Measurements from ENCODE around the gene OPN3. TPM values are rescaled to one million over a fixed set of nuclear protein-coding genes. Genes with fewer than 3 reads are reported as not detected.

Gene OPN3
- total RNA-seq, 2 donors from 2014 or later = 4.4 to 4.5 TPM

GRCh38 chr1:241627453-241628259, 12.5 kb downstream of the OPN3 start:
- H3K27me3 Mint-ChIP-seq = no peaks in the 10 kb centered on the region
- peak overlapping the region; percentile 49 to 63 for H3K27ac Mint-ChIP-seq
- peaks cover 8% of the 10 kb centered on the region for H3K36me3 Mint-ChIP-seq
- DNase-seq (ENCODE audit: low spot score) (no peak), ATAC-seq (no peak)
- peaks cover 0 to 8% of the 10 kb centered on the region in 2 donors for H3K4me1 Mint-ChIP-seq (ENCODE audit: low read depth in 2 of 2)
- H3K4me3 Mint-ChIP-seq = no peak overlapping the region
- no peaks in the 10 kb centered on the region for H3K9me3 Mint-ChIP-seq

GRCh38 chr1:241624935-241625334, 15.2 kb downstream of the OPN3 start:
- Mint-ChIP-seq H3K4me1 (ENCODE audit: low read depth in 2 of 2) (peaks cover 0 to 8% of the 10 kb centered on the region in 2 donors), H3K4me3 (no peak overlapping the region), H3K9me3 (no peaks in the 10 kb centered on the region), H3K27me3 (no peaks in the 10 kb centered on the region), H3K27ac (no peak overlapping the region), H3K36me3 (no peaks in the 10 kb centered on the region)
- DNase-seq (ENCODE audit: low spot score) (no peak), ATAC-seq (no peak)

GRCh38 chr1:241622669-241623068, 17.5 kb downstream of the OPN3 start:
- no peaks in the 10 kb centered on the region for H3K4me1 Mint-ChIP-seq (ENCODE audit: low read depth in 2 of 2)
- H3K9me3 Mint-ChIP-seq = no peaks in the 10 kb centered on the region
- DNase-seq (ENCODE audit: low spot score) (no peak), ATAC-seq (no peak)
- no peaks in the 10 kb centered on the region for H3K27me3 Mint-ChIP-seq
- H3K4me3 Mint-ChIP-seq = no peak overlapping the region
- no peaks in the 10 kb centered on the region for H3K36me3 Mint-ChIP-seq
- H3K27ac Mint-ChIP-seq = peak overlapping the region in 1 of 2 donors; percentile 3

DNA sequence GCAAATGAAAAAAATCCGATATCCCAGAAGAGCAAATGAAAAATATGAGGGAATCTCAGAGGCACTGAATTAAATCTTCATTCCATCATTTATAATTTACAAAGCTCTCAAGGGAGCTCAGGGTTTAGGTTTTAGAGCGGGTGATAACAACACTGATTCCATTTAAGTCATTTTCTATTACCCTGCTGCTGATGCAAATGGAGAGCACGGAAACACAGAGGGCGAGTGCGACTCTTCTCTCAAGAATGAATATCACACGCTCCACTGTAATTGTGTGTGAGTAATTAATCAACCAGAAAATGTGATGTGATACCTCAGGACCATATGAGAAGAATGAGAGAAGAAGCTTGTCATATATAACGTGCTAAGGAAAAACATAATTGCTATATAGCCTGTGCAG, 22.7 kb downstream of the OPN3 start:
- no peak overlapping the region for H3K4me3 Mint-ChIP-seq
- H3K36me3 Mint-ChIP-seq = no peaks in the 10 kb centered on the region
- ATAC-seq (no peak), DNase-seq (ENCODE audit: low spot score) (no peak)
- H3K9me3 Mint-ChIP-seq = no peaks in the 10 kb centered on the region
- no peaks in the 10 kb centered on the region for H3K27me3 Mint-ChIP-seq
- H3K4me1 Mint-ChIP-seq (ENCODE audit: low read depth in 2 of 2) = no peaks in the 10 kb centered on the region
- H3K27ac Mint-ChIP-seq = no peak overlapping the region

DNA sequence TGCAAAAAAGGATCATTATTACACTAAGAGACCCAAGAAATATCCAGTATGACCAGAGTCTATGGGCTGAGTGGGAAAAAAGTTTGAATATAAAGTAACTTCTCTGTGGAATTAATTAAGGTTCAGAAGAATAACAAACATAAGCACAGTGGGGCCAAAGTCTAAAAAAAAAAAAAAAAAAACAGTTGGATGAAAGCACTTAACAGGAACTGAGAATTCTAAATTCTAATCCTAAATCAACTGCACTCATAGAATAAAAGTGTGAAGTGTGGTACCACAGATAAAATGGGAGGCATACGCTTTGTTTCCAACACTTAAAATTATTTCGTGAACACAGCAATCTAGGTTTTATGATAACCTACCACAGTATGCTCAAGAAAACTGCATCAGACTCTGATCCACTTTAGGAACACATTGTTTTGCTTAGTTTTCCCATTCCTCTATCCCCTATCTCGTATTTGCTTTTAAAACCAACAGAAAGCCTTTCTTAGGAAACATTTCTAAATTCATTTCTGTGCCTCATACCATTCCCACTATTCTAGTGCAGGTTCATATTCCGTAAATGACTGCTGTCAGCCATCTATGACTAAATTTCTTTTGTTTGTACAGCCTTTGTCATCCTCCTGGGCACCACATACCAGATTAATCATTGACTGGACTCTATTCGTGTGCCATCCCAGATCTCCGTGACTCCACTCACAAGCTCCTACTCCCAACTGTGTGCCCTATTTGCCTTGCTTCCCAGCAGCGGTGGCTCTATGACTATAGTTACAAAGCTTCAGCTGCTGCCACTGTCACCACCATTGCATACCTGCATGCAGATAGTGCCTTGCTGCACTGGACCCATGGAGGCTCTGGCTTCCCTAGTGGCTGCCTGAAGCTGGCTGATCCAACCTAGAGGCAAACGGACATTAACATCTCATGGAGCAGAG, 24.9 kb downstream of the OPN3 start:
- no peak overlapping the region for H3K4me3 Mint-ChIP-seq
- no peaks in the 10 kb centered on the region for H3K36me3 Mint-ChIP-seq
- no peak overlapping the region for H3K27ac Mint-ChIP-seq
- no peaks in the 10 kb centered on the region for H3K9me3 Mint-ChIP-seq
- DNase-seq (ENCODE audit: low spot score) (no peak), ATAC-seq (no peak)
- H3K27me3 Mint-ChIP-seq = no peaks in the 10 kb centered on the region
- no peaks in the 10 kb centered on the region for H3K4me1 Mint-ChIP-seq (ENCODE audit: low read depth in 2 of 2)

GRCh38 chr1:241614572-241614971, 25.6 kb downstream of the OPN3 start:
- Mint-ChIP-seq H3K27ac (no peak overlapping the region), H3K9me3 (no peaks in the 10 kb centered on the region), H3K4me1 (ENCODE audit: low read depth in 2 of 2) (no peaks in the 10 kb centered on the region), H3K27me3 (no peaks in the 10 kb centered on the region), H3K4me3 (no peak overlapping the region), H3K36me3 (no peaks in the 10 kb centered on the region)
- DNase-seq (ENCODE audit: low spot score) = no peak
- no peak for ATAC-seq

GRCh38 chr1:241614144-241614543, 26.0 kb downstream of the OPN3 start:
- H3K36me3 Mint-ChIP-seq = no peaks in the 10 kb centered on the region
- no peaks in the 10 kb centered on the region for H3K4me1 Mint-ChIP-seq (ENCODE audit: low read depth in 2 of 2)
- H3K9me3 Mint-ChIP-seq = no peaks in the 10 kb centered on the region
- no peak for ATAC-seq
- no peaks in the 10 kb centered on the region for H3K27me3 Mint-ChIP-seq
- H3K27ac Mint-ChIP-seq = no peak overlapping the region
- DNase-seq (ENCODE audit: low spot score) = no peak
- H3K4me3 Mint-ChIP-seq = no peak overlapping the region

- ATAC-seq = no peak
- H3K4me1 Mint-ChIP-seq (ENCODE audit: low read depth in 2 of 2) = no peaks in the 10 kb centered on the region
- H3K4me3 Mint-ChIP-seq = no peak overlapping the region
- no peaks in the 10 kb centered on the region for H3K36me3 Mint-ChIP-seq
- H3K27ac Mint-ChIP-seq = no peak overlapping the region
- DNase-seq (ENCODE audit: low spot score) = no peak
- H3K9me3 Mint-ChIP-seq = no peaks in the 10 kb centered on the region
- H3K27me3 Mint-ChIP-seq = no peaks in the 10 kb centered on the region
These were observed 27.4 kb downstream of the OPN3 start for GRCh38 chr1:241612533-241613477.

GRCh38 chr1:241611736-241612135, 28.4 kb downstream of the OPN3 start:
- Mint-ChIP-seq H3K27ac (no peak overlapping the region), H3K4me3 (no peak overlapping the region), H3K9me3 (no peaks in the 10 kb centered on the region), H3K4me1 (ENCODE audit: low read depth in 2 of 2) (no peaks in the 10 kb centered on the region), H3K27me3 (no peaks in the 10 kb centered on the region), H3K36me3 (no peaks in the 10 kb centered on the region)
- DNase-seq (ENCODE audit: low spot score) (no peak), ATAC-seq (no peak)

GRCh38 chr1:241611063-241611462, 29.1 kb downstream of the OPN3 start:
- Mint-ChIP-seq H3K4me1 (ENCODE audit: low read depth in 2 of 2) (no peaks in the 10 kb centered on the region), H3K4me3 (no peak overlapping the region), H3K27ac (no peak overlapping the region), H3K27me3 (no peaks in the 10 kb centered on the region), H3K9me3 (no peaks in the 10 kb centered on the region), H3K36me3 (no peaks in the 10 kb centered on the region)
- peak; percentile 68 to 69 for ATAC-seq
- DNase-seq (ENCODE audit: low spot score) = no peak

DNA sequence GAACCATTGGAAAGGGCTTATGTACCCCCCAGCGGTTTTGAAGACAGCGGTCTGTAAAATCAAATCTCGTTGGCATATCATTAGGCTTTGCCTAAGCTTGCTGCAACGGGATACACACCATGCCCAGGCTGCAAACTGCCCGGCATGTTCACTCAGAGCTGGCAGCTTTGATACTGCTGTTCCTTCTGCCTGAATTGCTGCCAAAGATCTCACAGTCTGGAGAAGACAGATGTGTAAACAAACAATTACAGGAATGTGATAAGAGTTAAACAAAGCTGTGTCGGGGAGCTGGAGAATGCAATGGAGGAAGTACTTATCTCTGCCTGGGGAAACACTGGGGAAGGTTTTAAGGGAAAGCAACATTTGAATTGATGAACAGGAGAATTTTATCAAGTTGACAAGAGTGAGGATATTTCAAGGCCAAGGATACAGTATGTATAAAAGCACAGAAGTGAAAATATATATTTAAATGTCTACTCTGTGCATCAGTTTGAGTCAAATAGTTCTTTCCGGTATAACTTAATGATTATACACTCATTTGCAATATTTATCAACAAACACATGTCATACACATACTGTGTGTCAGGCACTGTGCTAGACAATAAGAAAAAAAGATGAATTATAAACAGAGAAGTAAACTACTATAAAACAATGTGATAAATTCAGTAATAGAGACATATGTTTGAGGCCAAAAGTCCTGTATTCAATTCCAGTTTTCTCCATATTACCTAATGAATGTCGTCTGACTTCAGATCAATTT, 29.9 kb downstream of the OPN3 start:
- Mint-ChIP-seq H3K27ac (no peak overlapping the region), H3K4me1 (ENCODE audit: low read depth in 2 of 2) (no peaks in the 10 kb centered on the region), H3K27me3 (no peaks in the 10 kb centered on the region), H3K9me3 (no peaks in the 10 kb centered on the region), H3K36me3 (no peaks in the 10 kb centered on the region), H3K4me3 (no peak overlapping the region)
- DNase-seq (ENCODE audit: low spot score) (no peak), ATAC-seq (no peak)

- no peaks in the 10 kb centered on the region for H3K36me3 Mint-ChIP-seq
- H3K27me3 Mint-ChIP-seq = no peaks in the 10 kb centered on the region
- no peaks in the 10 kb centered on the region for H3K4me1 Mint-ChIP-seq (ENCODE audit: low read depth in 2 of 2)
- ATAC-seq (no peak), DNase-seq (ENCODE audit: low spot score) (no peak)
- H3K4me3 Mint-ChIP-seq = no peak overlapping the region
- no peak overlapping the region for H3K27ac Mint-ChIP-seq
- no peaks in the 10 kb centered on the region for H3K9me3 Mint-ChIP-seq
These were observed 31.7 kb downstream of the OPN3 start for GRCh38 chr1:241608379-241609033.

Data from natural killer cell treated with Interleukin-12 subunit alpha and Interleukin-12 subunit beta and Interleukin-15 and Interleukin-18, amount 100 ng/mL, for 72 hours (primary cell).